ENCODE measurements around the gene TAOK2. TPM values are rescaled to one million over a fixed set of nuclear protein-coding genes. Genes with fewer than 3 reads are reported as not detected.

TAOK2 gene
- total RNA-seq, 1 experiment from 2014 or later = 56.7 TPM

GRCh38 chr16:29943846-29944799 lies 29.5 kb upstream of the TAOK2 start (continued):
- TF ChIP-seq EZH2phosphoT487 (IDR thresholded peaks at IDR 0.05; ENCODE audit: borderline replicate concordance) = no peak
- peak; percentile 18 for TF ChIP-seq TCF7L2 (IDR thresholded peaks at IDR 0.05; ENCODE audit: borderline replicate concordance, extremely low read depth, insufficient read depth, insufficient read length)

DNA sequence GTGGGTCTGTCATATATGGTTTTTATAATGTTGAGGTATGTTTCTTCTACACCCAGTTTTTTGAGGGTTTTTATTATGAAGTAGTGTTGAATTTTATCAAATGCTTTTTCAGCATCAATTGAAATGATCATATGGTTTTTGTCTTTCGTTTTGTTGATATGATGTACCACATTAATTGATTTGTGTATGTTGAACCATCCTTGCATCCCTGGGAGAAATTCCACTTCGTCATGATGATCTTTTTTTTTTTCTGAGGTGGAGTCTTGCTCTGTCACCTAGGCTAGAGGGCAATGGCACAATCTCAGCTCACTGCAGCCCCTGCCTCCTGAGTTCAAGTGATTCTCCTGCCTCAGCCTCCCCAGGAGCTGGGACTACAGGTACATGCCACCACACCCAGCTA lies 25.8 kb upstream of the TAOK2 start:
- no TSS peak for BruUV-seq (replicated peaks)
- H3K27me3 ChIP-seq (ENCODE audit: insufficient read depth, low read length) = no peaks in the 10 kb centered on the region
- H3K4me2 ChIP-seq (ENCODE audit: low read length) = no peak overlapping the region
- H3K9ac ChIP-seq (ENCODE audit: low read length) = no peak overlapping the region
- H3K9me2 ChIP-seq (ENCODE audit: insufficient read depth) = no peaks in the 10 kb centered on the region
- ChIA-PET POLR2A (no interaction called here), RAD21 (ENCODE audit: low non-redundant PET in 1 of 2, low total read pairs in 2 of 2, uncharacterized antibody in 2 of 2, unreplicated experiment in 2 of 2) (no interaction called here), CTCF (no interaction called here)
- intact Hi-C loops (cut with micrococcal nuclease) = no loop called here
- no peak overlapping the region for H3K4me3 ChIP-seq (replicated peaks in 1 of 2; ENCODE audit: low read depth in 1 of 2, low read length in 2 of 2)
- H3K27ac ChIP-seq (ENCODE audit: low read depth, low read length) = no peak overlapping the region
- DNase-seq (ENCODE audit: low read depth, low spot score) (no peak), ATAC-seq (no peak)
- H2AFZ ChIP-seq (ENCODE audit: low read depth, low read length, poor library complexity, severe bottlenecking) = no peak overlapping the region
- H3K36me3 ChIP-seq (ENCODE audit: control insufficient read depth in 1 of 2, insufficient read depth in 2 of 2, low read length in 2 of 2) = no peaks in the 10 kb centered on the region
- peaks cover 27 to 34% of the 10 kb centered on the region in 2 experiments for H3K4me1 ChIP-seq (ENCODE audit: control insufficient read depth in 1 of 2, insufficient read depth in 2 of 2, low read length in 2 of 2)
- TF ChIP-seq ZNF274 (IDR thresholded peaks at IDR 0.05; ENCODE audit: low read depth, low read length) (no peak), SRF (IDR thresholded peaks at IDR 0.05; ENCODE audit: low read depth) (no peak), EZH2phosphoT487 (IDR thresholded peaks at IDR 0.05; ENCODE audit: borderline replicate concordance) (no peak), EZH2 (IDR thresholded peaks at IDR 0.05) (no peak)
- TF ChIP-seq, protein P1, sequence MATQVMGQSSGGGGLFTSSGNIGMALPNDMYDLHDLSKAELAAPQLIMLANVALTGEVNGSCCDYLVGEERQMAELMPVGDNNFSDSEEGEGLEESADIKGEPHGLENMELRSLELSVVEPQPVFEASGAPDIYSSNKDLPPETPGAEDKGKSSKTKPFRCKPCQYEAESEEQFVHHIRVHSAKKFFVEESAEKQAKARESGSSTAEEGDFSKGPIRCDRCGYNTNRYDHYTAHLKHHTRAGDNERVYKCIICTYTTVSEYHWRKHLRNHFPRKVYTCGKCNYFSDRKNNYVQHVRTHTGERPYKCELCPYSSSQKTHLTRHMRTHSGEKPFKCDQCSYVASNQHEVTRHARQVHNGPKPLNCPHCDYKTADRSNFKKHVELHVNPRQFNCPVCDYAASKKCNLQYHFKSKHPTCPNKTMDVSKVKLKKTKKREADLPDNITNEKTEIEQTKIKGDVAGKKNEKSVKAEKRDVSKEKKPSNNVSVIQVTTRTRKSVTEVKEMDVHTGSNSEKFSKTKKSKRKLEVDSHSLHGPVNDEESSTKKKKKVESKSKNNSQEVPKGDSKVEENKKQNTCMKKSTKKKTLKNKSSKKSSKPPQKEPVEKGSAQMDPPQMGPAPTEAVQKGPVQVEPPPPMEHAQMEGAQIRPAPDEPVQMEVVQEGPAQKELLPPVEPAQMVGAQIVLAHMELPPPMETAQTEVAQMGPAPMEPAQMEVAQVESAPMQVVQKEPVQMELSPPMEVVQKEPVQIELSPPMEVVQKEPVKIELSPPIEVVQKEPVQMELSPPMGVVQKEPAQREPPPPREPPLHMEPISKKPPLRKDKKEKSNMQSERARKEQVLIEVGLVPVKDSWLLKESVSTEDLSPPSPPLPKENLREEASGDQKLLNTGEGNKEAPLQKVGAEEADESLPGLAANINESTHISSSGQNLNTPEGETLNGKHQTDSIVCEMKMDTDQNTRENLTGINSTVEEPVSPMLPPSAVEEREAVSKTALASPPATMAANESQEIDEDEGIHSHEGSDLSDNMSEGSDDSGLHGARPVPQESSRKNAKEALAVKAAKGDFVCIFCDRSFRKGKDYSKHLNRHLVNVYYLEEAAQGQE (IDR thresholded peaks at IDR 0.05; ENCODE audit: low read depth) = no peak
- no peaks in the 10 kb centered on the region for H3K9me3 ChIP-seq (ENCODE audit: control insufficient read depth in 1 of 2, insufficient read depth in 1 of 2, low read depth in 1 of 2, low read length in 2 of 2)
- H4K20me1 ChIP-seq (ENCODE audit: insufficient read depth) = no peaks in the 10 kb centered on the region
- H3K79me2 ChIP-seq (ENCODE audit: insufficient read depth, low read length) = no peaks in the 10 kb centered on the region
